ENCODE data around the gene C2CD4C. TPM values are rescaled to one million over a fixed set of nuclear protein-coding genes. Genes with fewer than 3 reads are reported as not detected.

Gene C2CD4C
- total RNA-seq, 2 donors from 2014 or later: 0.26 to 0.55 TPM

DNA sequence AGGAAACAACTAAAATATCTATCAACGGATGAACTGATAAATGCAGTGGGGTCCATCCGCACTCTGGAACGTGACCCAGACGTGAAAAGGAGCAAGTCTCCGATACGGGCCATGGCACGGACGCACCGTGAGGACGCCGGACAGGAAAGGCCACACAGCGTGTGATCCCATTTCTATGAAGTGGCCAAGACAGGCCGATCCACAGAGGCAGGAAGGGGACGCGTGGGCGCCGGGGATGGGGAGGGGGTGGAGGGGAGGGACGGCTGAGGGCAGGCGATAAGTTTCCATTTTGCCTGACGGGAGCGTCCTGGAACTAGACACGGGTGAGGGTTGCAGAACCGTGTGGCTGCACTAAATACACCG lies 38.1 kb upstream of the C2CD4C start:
- no peaks in the 10 kb centered on the region for H3K4me1 ChIP-seq
- no peak for DNase-seq (ENCODE audit: low spot score)
- no peaks in the 10 kb centered on the region for H3K27me3 ChIP-seq
- H3K9me3 ChIP-seq: no peaks in the 10 kb centered on the region
- H3K4me3 ChIP-seq: no peak overlapping the region
- TF ChIP-seq, protein P1, sequence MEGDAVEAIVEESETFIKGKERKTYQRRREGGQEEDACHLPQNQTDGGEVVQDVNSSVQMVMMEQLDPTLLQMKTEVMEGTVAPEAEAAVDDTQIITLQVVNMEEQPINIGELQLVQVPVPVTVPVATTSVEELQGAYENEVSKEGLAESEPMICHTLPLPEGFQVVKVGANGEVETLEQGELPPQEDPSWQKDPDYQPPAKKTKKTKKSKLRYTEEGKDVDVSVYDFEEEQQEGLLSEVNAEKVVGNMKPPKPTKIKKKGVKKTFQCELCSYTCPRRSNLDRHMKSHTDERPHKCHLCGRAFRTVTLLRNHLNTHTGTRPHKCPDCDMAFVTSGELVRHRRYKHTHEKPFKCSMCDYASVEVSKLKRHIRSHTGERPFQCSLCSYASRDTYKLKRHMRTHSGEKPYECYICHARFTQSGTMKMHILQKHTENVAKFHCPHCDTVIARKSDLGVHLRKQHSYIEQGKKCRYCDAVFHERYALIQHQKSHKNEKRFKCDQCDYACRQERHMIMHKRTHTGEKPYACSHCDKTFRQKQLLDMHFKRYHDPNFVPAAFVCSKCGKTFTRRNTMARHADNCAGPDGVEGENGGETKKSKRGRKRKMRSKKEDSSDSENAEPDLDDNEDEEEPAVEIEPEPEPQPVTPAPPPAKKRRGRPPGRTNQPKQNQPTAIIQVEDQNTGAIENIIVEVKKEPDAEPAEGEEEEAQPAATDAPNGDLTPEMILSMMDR (IDR thresholded peaks at IDR 0.05): no peak
- H3K36me3 ChIP-seq: no peaks in the 10 kb centered on the region
- H3K27ac ChIP-seq: no peak overlapping the region

DNA sequence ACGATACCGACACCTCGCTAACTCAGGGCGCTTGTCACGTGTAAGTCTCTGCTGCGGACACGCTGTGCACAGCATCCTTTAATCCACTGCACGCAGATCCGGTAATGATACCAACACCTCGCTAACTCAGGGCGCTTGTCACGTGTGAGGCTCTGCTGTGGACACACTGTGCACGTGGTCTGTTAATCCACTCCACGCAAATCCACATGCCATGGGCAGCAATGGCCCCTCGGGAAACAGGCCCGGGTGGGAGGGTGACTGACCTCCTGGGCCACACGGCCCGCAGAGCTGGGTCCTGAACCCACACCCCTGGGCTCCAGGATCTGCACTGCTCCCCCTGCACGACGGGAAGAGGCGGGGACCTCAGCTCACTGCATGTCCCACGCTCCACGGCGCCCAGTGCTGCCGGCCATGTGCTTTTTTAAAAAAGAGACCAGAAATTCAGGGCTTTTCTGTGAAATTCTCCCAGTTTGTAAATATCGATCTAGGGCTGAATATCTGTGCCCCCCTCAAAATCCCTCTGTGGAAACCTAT lies 35.8 kb upstream of the C2CD4C start:
- no peak overlapping the region for H3K27ac ChIP-seq
- TF ChIP-seq, protein P1 (IDR thresholded peaks at IDR 0.05): no peak
- H3K4me1 ChIP-seq: no peaks in the 10 kb centered on the region
- DNase-seq (ENCODE audit: low spot score): no peak
- no peaks in the 10 kb centered on the region for H3K9me3 ChIP-seq
- H3K36me3 ChIP-seq: no peaks in the 10 kb centered on the region
- H3K4me3 ChIP-seq: no peak overlapping the region
- no peaks in the 10 kb centered on the region for H3K27me3 ChIP-seq

DNA sequence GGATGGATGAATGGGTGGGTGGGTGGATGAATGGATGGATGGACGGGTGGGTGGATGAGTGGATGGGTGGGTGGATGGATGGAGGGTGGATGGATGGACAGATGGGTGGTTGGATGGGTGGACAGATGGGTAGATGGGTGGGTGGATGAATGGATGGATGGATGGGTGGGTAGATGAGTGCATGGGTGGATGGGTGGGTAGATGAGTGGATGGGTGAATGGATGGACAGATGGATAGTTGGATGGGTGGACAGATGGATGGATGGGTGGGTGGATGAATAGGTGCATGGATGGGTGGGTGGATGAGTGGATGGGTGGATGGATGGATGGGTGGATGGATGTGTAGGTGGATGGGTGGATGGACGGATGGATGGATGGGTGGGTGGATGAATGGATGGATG lies 34.1 kb upstream of the C2CD4C start:
- H3K27me3 ChIP-seq: no peaks in the 10 kb centered on the region
- no peak overlapping the region for H3K4me3 ChIP-seq
- DNase-seq (ENCODE audit: low spot score): no peak
- no peaks in the 10 kb centered on the region for H3K9me3 ChIP-seq
- TF ChIP-seq, protein P1 (IDR thresholded peaks at IDR 0.05): no peak
- H3K36me3 ChIP-seq: no peaks in the 10 kb centered on the region
- H3K27ac ChIP-seq: no peak overlapping the region
- H3K4me1 ChIP-seq: no peaks in the 10 kb centered on the region

DNA sequence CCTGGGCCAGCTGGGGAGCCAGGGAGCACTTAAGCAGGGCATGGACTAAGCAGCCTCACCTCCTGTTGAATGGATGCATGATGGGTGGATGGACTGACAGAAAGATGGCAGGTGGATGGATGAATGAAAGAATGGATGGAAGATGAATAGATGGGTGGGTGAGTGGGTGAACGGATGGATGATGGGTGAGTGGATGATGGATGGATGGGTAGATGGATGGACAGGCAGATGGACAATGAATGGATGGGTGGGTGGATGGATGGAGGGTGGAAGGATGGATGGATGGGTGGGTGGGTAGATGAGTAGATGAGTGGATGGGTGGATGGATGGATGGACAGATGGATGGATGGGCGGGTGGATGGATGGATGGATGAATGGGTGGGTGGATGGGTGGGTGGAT lies 33.1 kb upstream of the C2CD4C start:
- H3K4me1 ChIP-seq: no peaks in the 10 kb centered on the region
- H3K4me3 ChIP-seq: no peak overlapping the region
- H3K27ac ChIP-seq: no peak overlapping the region
- H3K27me3 ChIP-seq: no peaks in the 10 kb centered on the region
- TF ChIP-seq, protein P1 (IDR thresholded peaks at IDR 0.05): no peak
- H3K9me3 ChIP-seq: no peaks in the 10 kb centered on the region
- no peaks in the 10 kb centered on the region for H3K36me3 ChIP-seq
- DNase-seq (ENCODE audit: low spot score): no peak

DNA sequence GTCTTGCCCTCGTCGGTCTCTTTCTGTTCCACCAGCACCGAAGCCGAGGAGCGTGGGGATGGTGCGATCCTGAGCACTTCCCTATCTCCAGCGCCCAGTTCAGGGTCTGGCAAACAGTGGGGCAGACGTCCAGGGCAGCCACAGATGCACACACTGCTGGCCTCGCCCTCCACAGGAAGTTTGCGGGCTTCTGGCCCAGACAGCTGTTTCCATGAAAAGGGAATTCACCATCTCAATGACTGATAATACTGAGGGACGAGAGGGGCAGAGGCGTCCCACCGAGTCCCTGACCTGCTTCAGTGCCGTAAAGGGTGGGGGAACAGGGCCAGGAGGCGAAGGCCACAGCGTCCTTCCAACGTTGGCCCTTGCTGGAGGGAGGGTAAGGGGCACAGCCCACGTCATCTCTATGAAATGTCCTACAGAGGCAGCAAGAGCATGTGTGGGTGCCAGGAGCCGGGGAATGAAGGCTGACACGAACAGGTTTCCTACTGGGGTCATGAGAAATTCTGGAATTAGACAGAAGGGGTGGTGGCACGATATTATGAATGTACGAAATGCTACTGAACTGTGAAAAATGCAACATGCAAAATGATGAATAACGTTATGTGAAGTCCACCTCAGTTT lies 32.4 kb upstream of the C2CD4C start:
- H3K36me3 ChIP-seq: no peaks in the 10 kb centered on the region
- no peak overlapping the region for H3K4me3 ChIP-seq
- H3K27me3 ChIP-seq: no peaks in the 10 kb centered on the region
- no peaks in the 10 kb centered on the region for H3K4me1 ChIP-seq
- no peak overlapping the region for H3K27ac ChIP-seq
- H3K9me3 ChIP-seq: no peaks in the 10 kb centered on the region
- TF ChIP-seq, protein P1 (IDR thresholded peaks at IDR 0.05): no peak
- no peak for DNase-seq (ENCODE audit: low spot score)

All from right atrium auricular region (tissue), 2 donors.